ENCODE measurements around the gene ATP6V1C2.

The ATP6V1C2 gene

GRCh38 chr2:10834068-10834655 is 112.7 kb downstream of the ATP6V1C2 start:
- no peak for DNase-seq (ENCODE audit: low spot score)

Small RNAs within 50 kb of the gene (small RNA-seq; reads per million reads assigned to genes)
- gene RNU7-138P (0 to 0.09 reads per million in 2 experiments), gene RNU7-176P (0 reads per million in 2 experiments)
